ENCODE data around the gene FUOM.

FUOM gene

DNA sequence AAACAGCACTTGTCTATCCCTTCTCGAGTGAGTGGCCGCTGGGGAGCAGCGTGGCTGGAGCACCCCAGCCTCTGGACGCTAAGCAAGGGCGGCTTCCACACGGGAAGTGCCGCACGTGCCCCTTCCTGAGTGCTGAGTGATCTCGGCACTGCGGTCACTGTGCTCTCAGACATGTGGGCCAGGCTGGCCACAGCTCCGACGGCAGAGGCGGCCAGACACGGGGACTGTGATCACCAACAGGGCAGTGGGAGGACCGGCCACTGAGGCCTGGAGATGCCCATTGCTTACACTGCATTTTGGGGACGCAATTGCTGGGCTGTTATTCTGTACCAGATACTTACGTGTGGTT, 8.3 kb upstream of the FUOM start:
- DNase-seq = no peak

DNA sequence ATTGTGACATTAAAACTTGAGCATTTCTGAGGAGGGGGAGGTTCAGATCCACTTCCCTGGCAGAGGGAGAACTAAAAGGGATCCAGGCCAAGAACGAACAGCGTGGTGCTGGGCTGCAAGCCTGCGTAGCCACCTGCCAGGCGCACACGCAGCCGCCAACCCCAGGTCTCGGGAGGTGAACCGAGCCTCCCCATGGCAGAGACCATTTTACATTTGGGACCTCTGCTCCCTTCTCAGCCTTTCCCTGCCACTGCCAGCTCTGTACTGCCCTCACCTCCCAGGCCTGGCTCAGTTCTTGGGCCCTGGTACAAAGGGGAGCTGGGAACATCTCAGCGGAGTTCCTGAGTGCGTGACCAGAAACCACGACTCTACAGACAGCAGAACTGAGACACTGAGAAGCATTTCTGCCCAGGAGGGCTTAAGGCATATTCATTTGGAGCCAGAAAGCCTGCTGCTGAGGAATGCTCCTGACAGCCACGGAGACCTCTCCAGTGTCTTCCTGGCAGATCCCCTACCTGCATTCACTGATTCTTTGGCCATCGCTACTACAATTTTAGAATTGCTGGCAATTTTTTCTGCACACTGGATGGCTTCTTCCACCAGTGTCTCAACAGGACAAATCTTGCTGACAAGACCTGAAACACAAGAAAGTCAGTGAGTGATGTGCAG, 7.8 kb upstream of the FUOM start:
- no peak for DNase-seq

DNA sequence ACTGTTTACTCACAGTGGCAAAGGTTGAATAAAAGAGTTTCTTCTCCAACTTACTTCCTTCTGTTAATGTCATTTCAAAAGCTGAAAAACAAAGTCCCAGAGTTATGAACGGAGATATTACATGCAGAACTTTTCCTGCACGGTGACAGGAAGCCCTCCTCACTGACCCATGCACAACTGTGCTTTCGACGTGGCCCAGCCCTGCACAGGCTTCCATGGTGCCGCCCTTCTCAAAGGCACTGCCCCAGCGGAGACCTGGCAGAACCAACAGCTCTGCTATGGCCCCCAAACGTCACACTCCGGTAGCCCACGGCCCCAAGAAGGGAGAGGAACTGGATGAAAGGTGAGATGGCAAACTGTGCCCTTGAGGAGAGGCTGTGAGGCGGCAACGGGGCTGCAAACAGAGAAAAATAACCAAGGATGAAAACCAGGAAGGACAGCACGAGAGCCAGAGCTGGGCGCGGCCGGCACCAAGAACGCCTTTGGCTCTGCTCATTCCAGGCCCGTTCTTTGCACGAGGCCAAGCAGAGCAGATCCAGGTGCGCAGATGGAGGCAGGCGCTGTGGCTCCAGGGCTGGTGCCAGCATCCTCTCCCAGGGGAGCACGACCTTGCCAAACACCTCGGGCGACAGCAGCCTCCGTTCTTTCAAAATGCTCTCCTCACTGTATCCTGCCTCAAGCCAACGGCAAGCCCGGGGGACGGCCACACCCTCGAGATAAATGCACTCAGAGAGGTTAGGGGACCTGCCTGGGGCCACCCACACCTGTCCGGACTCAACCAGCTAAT, 7.0 kb upstream of the FUOM start:
- DNase-seq = no peak

- no peak for DNase-seq
Measured at GRCh38 chr10:133362846-133363245, 5.0 kb upstream of the FUOM start.

DNA sequence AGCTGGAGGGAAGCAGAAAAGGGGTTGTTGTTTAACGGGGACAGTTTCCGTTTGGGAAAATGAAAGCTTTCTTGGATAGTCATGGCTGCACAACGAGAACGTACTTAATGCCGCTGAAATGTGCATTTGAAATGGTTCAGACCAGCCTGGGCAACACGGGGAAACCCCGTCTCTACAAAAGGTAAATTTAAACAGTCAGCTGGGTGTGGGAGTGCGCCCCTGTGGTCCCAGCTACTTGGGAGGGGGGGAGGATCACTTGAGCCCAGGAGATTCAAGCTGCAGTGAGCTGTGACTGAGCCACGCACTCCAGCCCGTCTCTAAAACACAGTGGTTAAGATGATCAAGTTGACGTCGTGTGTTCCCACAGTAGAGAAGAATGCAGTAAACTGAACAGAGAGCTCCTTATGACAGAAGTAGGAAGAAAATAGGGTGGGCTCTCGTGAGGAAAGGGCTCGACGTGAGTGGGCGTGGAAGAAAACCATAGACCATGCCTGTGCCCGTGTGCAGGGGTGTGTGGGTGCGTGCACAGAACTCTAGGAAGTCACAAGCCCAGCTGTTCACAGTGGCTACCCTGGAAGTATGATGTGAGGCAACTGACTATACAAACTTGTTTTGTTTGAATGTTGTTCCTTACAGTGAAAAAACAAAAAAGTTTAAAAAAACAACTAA, 4.1 kb upstream of the FUOM start:
- no peak for DNase-seq

DNA sequence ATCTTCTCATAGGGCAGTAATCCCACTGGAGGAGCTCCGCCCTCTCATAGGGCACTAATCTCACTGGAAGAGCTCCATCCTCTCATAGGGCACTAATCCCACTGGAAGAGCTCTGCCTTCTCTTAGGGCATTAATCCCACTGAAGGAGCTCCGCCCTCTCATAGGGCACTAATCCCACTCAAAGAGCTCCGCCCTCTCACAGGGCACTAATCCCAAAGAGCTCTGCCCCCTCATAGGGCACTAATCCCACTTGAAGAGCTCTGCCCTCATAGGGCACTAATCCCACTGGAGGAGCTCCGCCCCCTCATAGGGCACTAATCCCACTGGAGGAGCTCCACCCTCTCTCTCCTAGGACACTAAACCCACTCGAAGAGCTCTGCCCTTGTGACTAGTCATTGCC, 3.4 kb upstream of the FUOM start:
- DNase-seq = no peak

- DNase-seq = no peak
Measured at GRCh38 chr10:133359972-133360610, 2.3 kb upstream of the FUOM start.

- DNase-seq = no peak
Measured at GRCh38 chr10:133359554-133359971, 1.7 kb upstream of the FUOM start.

DNA sequence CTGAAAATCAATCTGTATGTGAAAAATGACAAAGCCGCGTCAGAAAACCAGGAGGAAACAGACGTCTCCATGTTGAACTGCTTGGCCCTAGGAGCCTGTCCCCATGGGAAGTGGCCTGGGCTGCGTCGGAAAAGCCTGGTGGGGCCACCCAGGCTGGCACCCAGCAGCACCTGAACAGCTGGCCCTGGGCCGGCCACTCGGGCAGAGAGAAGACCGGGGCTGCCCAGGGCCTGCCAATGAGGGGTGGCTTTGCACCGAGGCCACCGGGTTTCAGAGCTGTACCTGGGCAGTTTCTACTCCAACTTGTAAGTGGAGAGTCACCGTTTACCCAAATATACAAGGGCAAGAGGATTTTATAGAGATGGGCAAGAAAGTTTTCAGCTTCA, 1.1 kb upstream of the FUOM start:
- DNase-seq = no peak

GRCh38 chr10:133358162-133358924, 524 bp upstream of the FUOM start:
- DNase-seq = no peak

GRCh38 chr10:133356549-133357284, 1.1 kb downstream of the FUOM start:
- no peak for DNase-seq

- no peak for DNase-seq
Measured at GRCh38 chr10:133355991-133356390, 1.8 kb downstream of the FUOM start.

DNA sequence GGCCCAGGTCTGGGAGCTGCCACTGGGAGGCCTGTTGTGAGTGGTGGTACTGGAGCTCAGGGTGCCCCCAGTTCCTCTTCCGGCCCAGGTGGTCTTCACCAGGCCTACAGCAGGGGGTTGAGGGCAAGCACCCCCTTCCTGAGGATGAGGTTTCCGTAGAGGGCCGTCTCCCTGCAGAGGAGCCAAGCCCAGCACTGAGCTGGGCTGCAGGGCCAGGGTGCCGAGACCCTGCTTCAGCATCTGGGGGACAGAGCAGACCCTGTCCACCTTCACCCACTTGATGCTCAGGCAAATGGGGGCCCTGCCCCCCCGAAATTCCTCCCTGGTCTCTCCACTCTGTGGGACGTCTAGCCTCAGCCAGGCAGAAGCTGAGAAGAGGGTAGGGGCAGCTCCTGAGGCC, 2.6 kb downstream of the FUOM start:
- DNase-seq = no peak

DNA sequence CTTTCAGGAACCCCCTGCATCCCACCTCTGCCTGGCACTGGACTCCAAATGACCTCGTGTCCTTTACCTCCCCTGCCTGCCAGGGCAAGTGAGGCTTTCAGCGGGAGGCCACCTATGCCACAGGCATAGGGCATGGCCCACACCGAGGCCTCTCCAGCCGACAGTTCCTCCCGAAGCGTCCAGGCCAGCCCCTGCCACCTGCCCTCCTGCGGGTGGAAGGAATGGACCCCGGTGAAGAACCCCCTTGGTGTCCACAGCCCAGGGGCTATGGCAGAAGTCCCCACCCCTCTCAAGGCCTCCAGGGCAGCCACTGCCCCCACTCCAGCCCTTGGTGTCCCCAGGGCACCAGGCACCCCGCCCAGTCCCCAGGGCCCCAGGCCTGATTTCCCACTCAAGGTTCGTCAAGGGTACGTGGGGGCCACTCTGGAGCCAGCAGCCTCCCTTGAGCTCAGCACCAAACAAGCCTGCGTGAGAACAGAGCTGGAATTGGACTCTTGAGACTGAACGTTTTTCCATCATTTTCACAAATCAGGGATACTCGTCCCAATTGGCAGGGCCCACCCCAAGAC, 3.1 kb downstream of the FUOM start:
- no peak for DNase-seq

DNA sequence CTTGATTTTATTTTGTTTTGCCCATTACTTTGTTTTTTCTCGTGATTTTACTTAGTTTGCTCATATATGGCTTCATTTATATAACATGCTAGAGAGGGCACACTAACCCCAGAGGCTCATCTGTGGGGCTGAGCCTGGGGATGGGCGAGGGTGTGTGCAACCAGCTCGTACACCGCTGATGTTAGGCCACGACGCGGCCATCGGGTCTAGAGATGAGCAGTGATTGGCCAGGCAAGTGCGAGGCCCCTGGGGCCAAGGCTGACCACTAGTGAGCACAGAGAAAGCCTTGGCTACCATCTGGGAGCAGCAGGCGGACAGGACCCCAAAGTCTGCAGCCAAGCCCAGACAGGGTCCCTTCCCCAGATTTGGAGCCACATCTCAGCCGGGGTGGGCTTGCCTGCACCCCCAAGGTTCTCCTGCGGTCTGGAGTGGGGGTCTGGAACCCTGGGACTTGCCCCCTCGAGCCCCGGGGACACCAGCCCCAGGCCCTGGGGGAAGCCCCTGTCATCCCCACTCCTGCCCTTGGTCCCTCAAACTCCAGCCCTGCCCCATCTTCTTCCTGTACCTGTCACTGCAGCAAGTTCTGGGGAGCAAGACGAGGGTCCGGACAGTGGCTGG, 3.7 kb downstream of the FUOM start:
- no peak for DNase-seq

DNA sequence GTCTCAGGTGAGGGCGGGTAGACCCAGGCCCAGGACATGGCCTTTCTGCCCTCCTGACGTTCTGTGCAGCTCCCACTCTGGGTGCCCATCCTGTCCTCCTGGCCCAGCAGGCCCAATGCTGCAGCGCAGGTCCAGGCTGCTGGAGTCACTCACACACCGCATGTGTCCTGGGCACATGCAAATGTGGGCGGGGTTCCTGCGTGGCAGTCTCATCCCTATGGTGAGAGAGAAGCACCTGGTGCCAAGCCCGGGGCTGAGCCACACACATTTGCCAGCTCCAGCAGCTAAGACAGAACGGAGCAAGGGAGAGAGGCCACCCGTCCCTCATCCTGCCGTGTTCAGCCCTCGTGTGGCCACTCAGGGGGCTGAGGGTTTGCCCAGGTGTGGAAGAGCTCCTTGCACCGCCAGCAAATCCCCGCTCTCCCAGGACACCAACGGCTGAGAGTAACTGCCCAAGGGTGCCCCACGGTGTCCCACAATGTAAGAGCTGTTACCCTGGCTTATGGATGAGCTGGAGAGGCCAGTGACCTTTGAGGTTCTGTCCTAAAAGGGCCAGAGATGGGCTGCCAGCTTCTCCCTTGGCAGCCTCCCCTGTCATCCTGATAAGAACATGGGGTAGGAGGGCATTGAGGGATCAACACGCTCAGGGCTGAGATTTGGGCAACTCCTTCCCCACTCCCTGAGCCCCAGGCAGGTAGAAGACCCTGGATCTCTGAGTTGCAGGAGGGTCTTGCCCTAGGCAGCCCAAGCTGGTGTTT, 4.4 kb downstream of the FUOM start:
- no peak for DNase-seq

GRCh38 chr10:133351408-133352318, 6.2 kb downstream of the FUOM start:
- DNase-seq = no peak

GRCh38 chr10:133350950-133351329, 6.9 kb downstream of the FUOM start:
- no peak for DNase-seq

- no peak for DNase-seq
Measured at GRCh38 chr10:133350283-133350949, 7.4 kb downstream of the FUOM start.
